ENCODE results near the gene TNFSF11.

The TNFSF11 gene

GRCh38 chr13:42612021-42612765 lies 38.2 kb downstream of the TNFSF11 start:
- no peak for DNase-seq

GRCh38 chr13:42614436-42615035 lies 40.6 kb downstream of the TNFSF11 start:
- no peak for DNase-seq

- DNase-seq: no peak
Observed at GRCh38 chr13:42615691-42616090, 41.7 kb downstream of the TNFSF11 start.

- no peak for DNase-seq
Observed at GRCh38 chr13:42617221-42617620, 43.3 kb downstream of the TNFSF11 start.

GRCh38 chr13:42623916-42624315 lies 50.0 kb downstream of the TNFSF11 start:
- DNase-seq: no peak

- no peak for DNase-seq
Observed at GRCh38 chr13:42625611-42626010, 51.7 kb downstream of the TNFSF11 start.

GRCh38 chr13:42626176-42626860 lies 52.4 kb downstream of the TNFSF11 start:
- no peak for DNase-seq

GRCh38 chr13:42628666-42629065 lies 54.7 kb downstream of the TNFSF11 start:
- no peak for DNase-seq

GRCh38 chr13:42631181-42631580 lies 57.2 kb downstream of the TNFSF11 start:
- no peak for DNase-seq

- DNase-seq: no peak
Observed at GRCh38 chr13:42633495-42633894, 59.5 kb downstream of the TNFSF11 start.

GRCh38 chr13:42638101-42638500 lies 64.1 kb downstream of the TNFSF11 start:
- no peak for DNase-seq

GRCh38 chr13:42638886-42639285 lies 64.9 kb downstream of the TNFSF11 start:
- no peak for DNase-seq

- no peak for DNase-seq
Observed at GRCh38 chr13:42643076-42643475, 69.1 kb downstream of the TNFSF11 start.

- no peak for DNase-seq
Observed at GRCh38 chr13:42644841-42645240, 70.9 kb downstream of the TNFSF11 start.

GRCh38 chr13:42645717-42646116 lies 71.8 kb downstream of the TNFSF11 start:
- no peak for DNase-seq

GRCh38 chr13:42649141-42649540 lies 75.2 kb downstream of the TNFSF11 start:
- no peak for DNase-seq

GRCh38 chr13:42649831-42650230 lies 75.9 kb downstream of the TNFSF11 start:
- no peak for DNase-seq

- DNase-seq: no peak
Observed at GRCh38 chr13:42650506-42650905, 76.6 kb downstream of the TNFSF11 start.

GRCh38 chr13:42651936-42652641 lies 78.1 kb downstream of the TNFSF11 start:
- no peak for DNase-seq

- no peak for DNase-seq
Observed at GRCh38 chr13:42652642-42653415, 78.9 kb downstream of the TNFSF11 start.

- DNase-seq: no peak
Observed at GRCh38 chr13:42653679-42654078, 79.7 kb downstream of the TNFSF11 start.

GRCh38 chr13:42654212-42654611 lies 80.3 kb downstream of the TNFSF11 start:
- no peak for DNase-seq

GRCh38 chr13:42654722-42655121 lies 80.8 kb downstream of the TNFSF11 start:
- DNase-seq: no peak

Data from activated T-cell treated with anti-CD3 and anti-CD28 coated beads, Interleukin-2, amount 50 U/mL, for 48 hours (primary cell).